ENCODE data around the gene GNAT1. TPM values are rescaled to one million over a fixed set of nuclear protein-coding genes. Genes with fewer than 3 reads are reported as not detected.

The GNAT1 gene
- total RNA-seq, 1 experiment from 2014 or later, result not detected

DNA sequence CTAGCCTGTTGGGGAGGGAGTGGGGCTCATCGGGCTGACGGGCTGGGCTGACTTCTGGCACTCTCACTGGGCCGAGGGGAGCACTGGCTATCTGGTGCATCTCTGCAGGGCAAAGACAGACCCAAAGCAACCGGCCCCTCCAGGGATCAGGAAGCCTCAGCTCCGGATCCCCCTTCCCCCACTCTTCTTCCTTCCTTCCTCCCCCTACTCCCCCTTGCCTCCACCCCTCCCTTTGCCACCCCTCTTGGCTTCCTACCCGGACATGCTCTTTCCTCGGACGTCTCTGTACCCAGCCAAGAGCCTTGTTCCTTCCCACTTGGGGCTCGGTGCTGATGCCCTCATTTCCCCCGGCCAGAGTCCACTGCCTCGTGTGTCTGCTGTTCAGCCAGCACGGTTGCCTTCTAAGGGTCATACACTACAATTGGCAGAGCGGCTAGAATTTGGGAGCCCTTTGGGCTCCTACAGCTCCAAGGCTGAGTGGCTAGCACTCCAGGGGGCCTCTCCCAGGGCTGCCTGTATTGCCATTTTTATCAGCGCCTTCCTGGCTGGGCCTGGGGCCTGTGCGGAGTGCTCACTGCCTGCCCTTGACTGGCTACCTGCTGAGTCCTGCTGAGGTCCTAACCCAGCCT, 25.4 kb upstream of the GNAT1 start:
- H3K23me2 ChIP-seq (ENCODE audit: insufficient read length, low read depth, low read length, poor library complexity, severe bottlenecking), result no peaks in the 10 kb centered on the region
- no CpG with 5 or more reads among the region's 15 CpGs for WGBS (ENCODE audit: extremely low coverage, insufficient read length, low lambda C conversion rate)
- no peak overlapping the region for H2BK20ac ChIP-seq (ENCODE audit: low read depth, low read length, poor library complexity, severe bottlenecking)
- no peak overlapping the region for H3K56ac ChIP-seq (ENCODE audit: insufficient read length, low read depth, low read length)
- no peak overlapping the region for H3K18ac ChIP-seq (ENCODE audit: insufficient read length, low read depth, low read length)
- Mint-ChIP-seq H3K4me3 (peak overlapping the region in 1 of 2 experiments; percentile 52; a peak in 1 of 5 replicates), H3K27ac (peak overlapping the region in 1 of 3 experiments; percentile 58; a peak in 1 of 7 replicates), H3K4me1 (peaks cover 34 to 53% of the 10 kb centered on the region in 2 experiments), H3K36me3 (ENCODE audit: insufficient read depth in 1 of 3, low read depth in 3 of 3) (peaks cover 9 to 26% (median 22%) of the 10 kb centered on the region in 3 experiments), H3K9me3 (no peaks in the 10 kb centered on the region), H3K27me3 (ENCODE audit: low read depth) (no peaks in the 10 kb centered on the region; the same call in 1 of the 2 replicates)
- no peaks in the 10 kb centered on the region for H3K79me2 ChIP-seq (ENCODE audit: insufficient read depth, low read length)
- no peak overlapping the region for H2AK5ac ChIP-seq (ENCODE audit: insufficient read length, low read length)
- no peak overlapping the region for H2BK120ac ChIP-seq (ENCODE audit: low read depth, low read length, poor library complexity, severe bottlenecking)
- no peak overlapping the region for H4K91ac ChIP-seq (ENCODE audit: insufficient read length, low read depth, low read length)
- H3T11ph ChIP-seq (ENCODE audit: low read length), result no peak overlapping the region
- no peaks in the 10 kb centered on the region for H3K9me3 ChIP-seq (ENCODE audit: control insufficient read depth, low read depth, low read length)
- TF ChIP-seq, protein P1, sequence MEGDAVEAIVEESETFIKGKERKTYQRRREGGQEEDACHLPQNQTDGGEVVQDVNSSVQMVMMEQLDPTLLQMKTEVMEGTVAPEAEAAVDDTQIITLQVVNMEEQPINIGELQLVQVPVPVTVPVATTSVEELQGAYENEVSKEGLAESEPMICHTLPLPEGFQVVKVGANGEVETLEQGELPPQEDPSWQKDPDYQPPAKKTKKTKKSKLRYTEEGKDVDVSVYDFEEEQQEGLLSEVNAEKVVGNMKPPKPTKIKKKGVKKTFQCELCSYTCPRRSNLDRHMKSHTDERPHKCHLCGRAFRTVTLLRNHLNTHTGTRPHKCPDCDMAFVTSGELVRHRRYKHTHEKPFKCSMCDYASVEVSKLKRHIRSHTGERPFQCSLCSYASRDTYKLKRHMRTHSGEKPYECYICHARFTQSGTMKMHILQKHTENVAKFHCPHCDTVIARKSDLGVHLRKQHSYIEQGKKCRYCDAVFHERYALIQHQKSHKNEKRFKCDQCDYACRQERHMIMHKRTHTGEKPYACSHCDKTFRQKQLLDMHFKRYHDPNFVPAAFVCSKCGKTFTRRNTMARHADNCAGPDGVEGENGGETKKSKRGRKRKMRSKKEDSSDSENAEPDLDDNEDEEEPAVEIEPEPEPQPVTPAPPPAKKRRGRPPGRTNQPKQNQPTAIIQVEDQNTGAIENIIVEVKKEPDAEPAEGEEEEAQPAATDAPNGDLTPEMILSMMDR (conservative IDR thresholded peaks at IDR 0.05), result no peak
- H2AFZ ChIP-seq (ENCODE audit: low read length), result no peak overlapping the region
- no peak overlapping the region for H2BK12ac ChIP-seq (ENCODE audit: insufficient read length, low read depth, low read length)
- H3K23ac ChIP-seq (ENCODE audit: insufficient read length, low read depth, low read length), result no peak overlapping the region
- no peak overlapping the region for H3K4ac ChIP-seq (ENCODE audit: low read depth, low read length)
- H3K9ac ChIP-seq (ENCODE audit: extremely low read depth, insufficient read length, low read length), result no peak overlapping the region
- H3K27me3 ChIP-seq (ENCODE audit: insufficient read depth, low read length), result no peaks in the 10 kb centered on the region
- H4K5ac ChIP-seq (ENCODE audit: insufficient read length, low read depth, low read length), result no peak overlapping the region
- peaks cover 7% of the 10 kb centered on the region; the same call in 1 of the 2 replicates for H3K4me1 ChIP-seq (ENCODE audit: insufficient read depth, low read length)
- no peak overlapping the region for H3K4me2 ChIP-seq (ENCODE audit: insufficient read depth, insufficient read length, low read length)
- no peaks in the 10 kb centered on the region for H4K20me1 ChIP-seq (ENCODE audit: control insufficient read depth, insufficient read depth, insufficient read length)
- no peaks in the 10 kb centered on the region for H3K79me1 ChIP-seq (ENCODE audit: insufficient read depth, low read depth, low read length, poor library complexity, severe bottlenecking)
- H2BK5ac ChIP-seq (ENCODE audit: insufficient read length, low read length), result no peak overlapping the region
- H4K8ac ChIP-seq (replicated peaks; ENCODE audit: insufficient read length, low read depth, low read length), result no peak overlapping the region
- no peak overlapping the region for H2BK15ac ChIP-seq (ENCODE audit: low read depth, low read length)
- no peak for DNase-seq
- H3K27ac ChIP-seq (ENCODE audit: insufficient read length, low read depth, low read length), result no peak overlapping the region
- H3K14ac ChIP-seq (ENCODE audit: insufficient read depth, low read length), result peak overlapping the region; percentile 39; the same call in 1 of the 2 replicates
